Body of pancreas (tissue), 4 donors: ENCODE results near the gene ZNF628.

ENCODE experiments used
- POLR2A ChIP-seq, 3 donors: fragments of 450-650 bp; IDR thresholded peaks; one replicate each; pipeline ENCODE4 v1.6.1; 2016; ENCODE audit warnings: antibody characterized with exemption in 3 of 3, mild to moderate bottlenecking in 2 of 3
- TF ChIP-seq, protein P1 (sequence below), 7 experiments: fragments of 450-650 bp in 4 of 7; fragments of 200-600 bp in 3 of 7; sonication (generic) in 3 of 7; IDR thresholded peaks; one replicate each; pipeline ENCODE4 v1.5.1; 2016 to 2019; ENCODE audit warnings: antibody characterized with exemption in 7 of 7

DNA sequence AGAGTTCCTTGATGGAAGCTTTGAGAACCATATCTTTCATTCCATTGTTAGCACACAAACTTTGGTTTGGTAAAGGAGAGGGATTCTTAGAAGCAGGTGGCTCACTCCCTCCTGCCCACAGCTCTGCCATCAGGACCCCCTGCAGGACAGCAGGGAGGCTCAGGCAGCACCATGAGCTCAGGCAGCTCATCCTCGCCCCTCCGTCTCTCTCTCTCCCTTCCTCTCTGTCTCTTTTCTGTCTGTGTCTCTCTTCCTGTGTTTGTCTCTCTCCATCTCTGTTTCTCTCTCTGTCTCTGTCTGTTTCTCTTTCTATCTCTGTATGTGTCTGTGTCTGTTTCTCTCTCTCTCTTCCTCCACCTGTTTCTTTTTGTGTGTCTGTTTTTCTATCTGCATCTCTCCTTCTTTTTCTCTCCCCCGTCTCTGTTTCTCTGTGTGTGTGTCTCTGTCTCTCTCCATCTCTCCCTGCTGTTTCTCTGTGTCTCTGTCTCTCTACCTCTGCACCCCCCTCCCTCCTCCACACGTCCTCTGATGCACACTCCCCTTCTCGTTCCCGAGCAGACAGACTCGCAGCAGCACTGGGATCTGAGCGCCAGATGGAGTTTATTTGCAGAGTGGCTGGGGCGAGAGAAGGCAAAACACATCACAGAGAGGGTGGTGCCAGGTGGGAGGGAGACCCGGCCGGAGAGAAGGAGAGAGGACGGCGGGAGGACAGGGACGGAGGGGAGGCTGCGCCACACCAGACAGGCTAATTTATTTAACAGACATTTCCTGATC, 51.8 kb downstream of the ZNF628 start:
- TF ChIP-seq, protein P1, sequence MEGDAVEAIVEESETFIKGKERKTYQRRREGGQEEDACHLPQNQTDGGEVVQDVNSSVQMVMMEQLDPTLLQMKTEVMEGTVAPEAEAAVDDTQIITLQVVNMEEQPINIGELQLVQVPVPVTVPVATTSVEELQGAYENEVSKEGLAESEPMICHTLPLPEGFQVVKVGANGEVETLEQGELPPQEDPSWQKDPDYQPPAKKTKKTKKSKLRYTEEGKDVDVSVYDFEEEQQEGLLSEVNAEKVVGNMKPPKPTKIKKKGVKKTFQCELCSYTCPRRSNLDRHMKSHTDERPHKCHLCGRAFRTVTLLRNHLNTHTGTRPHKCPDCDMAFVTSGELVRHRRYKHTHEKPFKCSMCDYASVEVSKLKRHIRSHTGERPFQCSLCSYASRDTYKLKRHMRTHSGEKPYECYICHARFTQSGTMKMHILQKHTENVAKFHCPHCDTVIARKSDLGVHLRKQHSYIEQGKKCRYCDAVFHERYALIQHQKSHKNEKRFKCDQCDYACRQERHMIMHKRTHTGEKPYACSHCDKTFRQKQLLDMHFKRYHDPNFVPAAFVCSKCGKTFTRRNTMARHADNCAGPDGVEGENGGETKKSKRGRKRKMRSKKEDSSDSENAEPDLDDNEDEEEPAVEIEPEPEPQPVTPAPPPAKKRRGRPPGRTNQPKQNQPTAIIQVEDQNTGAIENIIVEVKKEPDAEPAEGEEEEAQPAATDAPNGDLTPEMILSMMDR (IDR thresholded peaks at IDR 0.05), result no peak
- TF ChIP-seq POLR2A (IDR thresholded peaks at IDR 0.05), result no peak
